ENCODE data around the gene GAPT. TPM values are rescaled to one million over a fixed set of nuclear protein-coding genes. Genes with fewer than 3 reads are reported as not detected.

Gene GAPT
- total RNA-seq, 6 experiments from 2014 or later, result 0.07 to 0.74 (median 0.29) TPM; not detected in 2

GRCh38 chr5:58496488-58496887 is 5.3 kb downstream of the GAPT start:
- Histone ChIP-seq H3K27ac (no peak overlapping the region), H3K9me3 (no peaks in the 10 kb centered on the region), H3K36me3 (no peaks in the 10 kb centered on the region), H3K4me1 (no peaks in the 10 kb centered on the region), H3K4me3 (no peak overlapping the region), H3K27me3 (no peaks in the 10 kb centered on the region)
- peak in 2 of 4 donors; percentile 16 to 36 for TF ChIP-seq CTCF (IDR thresholded peaks at IDR 0.05)
- no peak for TF ChIP-seq POLR2A (IDR thresholded peaks at IDR 0.05)
- 44% methylated on average over 3 of the region's 3 CpGs for WGBS (ENCODE audit: insufficient coverage, low coverage, low lambda C conversion rate, missing lambda C conversion rate)
- DNase-seq, result no peak
- ATAC-seq, result peak in 1 of 4 donors; percentile 35
- intact Hi-C loops (cut with DNase I), result loop anchor here in 1 of 2 donors (10.0 kb wide), 1 partner anchor 318 kb away; no protein-coding TSS in a partner anchor

DNA sequence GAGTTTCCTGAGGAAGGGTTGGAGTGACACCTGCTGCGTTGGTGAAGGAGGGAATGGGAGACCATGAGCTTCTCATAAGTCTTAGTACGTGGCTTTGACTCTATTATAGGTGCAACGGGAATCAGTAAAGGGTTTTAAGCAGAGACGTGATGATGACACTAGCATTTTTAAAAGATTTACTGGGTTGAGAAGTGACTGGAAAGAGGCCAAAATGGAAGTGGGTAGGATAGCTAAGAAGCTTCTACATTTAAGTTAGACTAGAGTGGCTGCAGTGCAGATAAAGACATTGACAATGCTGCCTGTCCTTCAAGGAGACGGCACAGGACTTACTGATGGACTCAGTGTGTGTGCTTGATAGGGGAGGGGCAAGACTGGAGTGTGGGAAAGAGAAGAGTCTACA is 6.2 kb downstream of the GAPT start:
- no peaks in the 10 kb centered on the region for H3K27me3 ChIP-seq
- DNase-seq (no peak), ATAC-seq (no peak)
- H3K4me3 ChIP-seq, result no peak overlapping the region
- TF ChIP-seq POLR2A (IDR thresholded peaks at IDR 0.05), result no peak
- no peaks in the 10 kb centered on the region for H3K4me1 ChIP-seq
- no peaks in the 10 kb centered on the region for H3K36me3 ChIP-seq
- 38% methylated on average over 5 of the region's 5 CpGs for WGBS (ENCODE audit: insufficient coverage, low coverage, low lambda C conversion rate, missing lambda C conversion rate)
- H3K9me3 ChIP-seq, result no peaks in the 10 kb centered on the region
- H3K27ac ChIP-seq, result no peak overlapping the region
- intact Hi-C loops (cut with DNase I), result loop anchor here in 1 of 2 donors (10.0 kb wide), 1 partner anchor 317 kb away; no protein-coding TSS in a partner anchor

DNA sequence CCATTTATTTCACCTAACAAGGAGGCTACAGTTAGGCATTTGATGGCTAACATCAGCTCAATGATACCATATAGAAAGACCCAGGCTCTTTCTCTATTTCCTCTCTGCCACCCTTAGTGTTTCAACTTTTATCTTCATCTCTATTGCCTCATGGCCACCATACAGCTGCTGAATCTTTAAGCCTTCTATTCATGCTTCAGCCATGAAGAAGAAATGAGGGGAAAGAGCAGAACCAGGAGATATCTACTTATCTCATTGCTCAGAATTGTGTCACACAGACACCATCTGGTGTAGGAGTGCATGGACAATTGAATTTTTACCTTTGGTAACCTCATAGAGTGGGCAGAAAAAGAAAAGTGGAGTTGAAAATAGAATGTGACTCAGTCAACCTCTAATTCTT is 6.7 kb downstream of the GAPT start:
- ATAC-seq (no peak), DNase-seq (no peak)
- no peaks in the 10 kb centered on the region for H3K9me3 ChIP-seq
- H3K4me1 ChIP-seq, result no peaks in the 10 kb centered on the region
- H3K36me3 ChIP-seq, result no peaks in the 10 kb centered on the region
- H3K4me3 ChIP-seq, result no peak overlapping the region
- intact Hi-C loops (cut with DNase I), result loop anchor here in 1 of 2 donors (10.0 kb wide), 1 partner anchor 317 kb away; no protein-coding TSS in a partner anchor
- H3K27me3 ChIP-seq, result no peaks in the 10 kb centered on the region
- TF ChIP-seq CTCF (IDR thresholded peaks at IDR 0.05) (no peak), POLR2A (IDR thresholded peaks at IDR 0.05) (no peak)
- no peak overlapping the region for H3K27ac ChIP-seq

DNA sequence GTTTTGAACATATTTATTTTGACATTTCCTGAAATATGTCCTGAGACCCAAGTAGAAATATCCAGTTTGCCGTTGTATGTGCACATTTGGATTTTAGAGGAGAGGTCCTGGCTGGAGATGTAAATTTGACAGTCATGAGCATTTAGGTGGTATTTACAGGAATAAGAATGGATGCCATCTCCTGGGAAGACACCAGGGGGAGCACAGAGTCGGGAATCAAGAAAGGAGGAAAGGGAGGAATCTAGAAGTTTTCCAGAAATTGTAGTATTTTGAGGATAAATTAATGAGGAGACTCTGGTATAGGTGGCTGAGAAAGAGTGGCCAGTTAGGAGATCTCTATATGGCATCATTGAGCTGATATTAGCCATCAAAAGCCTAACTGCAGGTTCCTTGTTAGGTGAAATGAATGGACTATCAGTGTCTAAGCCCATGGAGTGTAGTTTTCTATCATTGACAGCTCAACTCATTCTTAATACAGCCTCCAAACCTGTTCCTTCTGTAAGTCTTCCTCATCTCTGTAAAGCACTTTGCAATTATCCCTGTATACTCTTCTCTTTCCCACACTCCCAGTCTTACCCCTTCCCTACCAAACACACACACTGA is 7.2 kb downstream of the GAPT start:
- intact Hi-C loops (cut with DNase I), result loop anchor here in 1 of 2 donors (10.0 kb wide), 1 partner anchor 316 kb away; no protein-coding TSS in a partner anchor
- H3K27me3 ChIP-seq, result no peaks in the 10 kb centered on the region
- no peak overlapping the region for H3K27ac ChIP-seq
- no peak overlapping the region for H3K4me3 ChIP-seq
- ATAC-seq (peak; percentile 68 to 78 (median 75)), DNase-seq (no peak)
- no peak for TF ChIP-seq POLR2A (IDR thresholded peaks at IDR 0.05)
- peak; percentile 74 to 92 (median 78) for TF ChIP-seq CTCF (IDR thresholded peaks at IDR 0.05)
- no peaks in the 10 kb centered on the region for H3K36me3 ChIP-seq
- no peaks in the 10 kb centered on the region for H3K4me1 ChIP-seq
- no peaks in the 10 kb centered on the region for H3K9me3 ChIP-seq
- WGBS (ENCODE audit: insufficient coverage, low coverage, low lambda C conversion rate, missing lambda C conversion rate), result 8% methylated on average over 2 of the region's 2 CpGs

DNA sequence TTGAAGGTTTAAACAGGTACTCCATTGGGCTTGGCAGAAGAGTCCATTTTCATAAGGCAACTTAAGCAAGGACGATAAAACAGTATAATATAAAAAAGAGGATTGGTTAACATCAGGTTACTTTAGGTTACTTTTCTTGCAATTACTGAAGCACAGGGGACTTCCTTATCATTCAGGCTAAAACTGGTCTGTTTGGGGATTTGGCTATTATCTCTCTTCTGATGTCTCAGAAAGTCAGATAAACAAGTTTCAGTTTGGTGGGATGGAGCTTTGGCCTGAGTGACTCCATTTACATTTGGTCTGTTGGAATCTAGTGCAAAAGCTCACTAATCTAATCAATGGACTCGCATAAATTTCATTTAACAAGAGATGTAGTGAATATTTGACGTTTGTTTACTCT is 8.0 kb downstream of the GAPT start:
- WGBS (ENCODE audit: insufficient coverage, low coverage, low lambda C conversion rate, missing lambda C conversion rate), result 44% methylated on average over 3 of the region's 3 CpGs
- intact Hi-C loops (cut with DNase I), result loop anchor here in 1 of 2 donors (10.0 kb wide), 1 partner anchor 316 kb away; no protein-coding TSS in a partner anchor
- Histone ChIP-seq H3K27me3 (no peaks in the 10 kb centered on the region), H3K4me3 (no peak overlapping the region), H3K36me3 (no peaks in the 10 kb centered on the region), H3K9me3 (no peaks in the 10 kb centered on the region), H3K27ac (no peak overlapping the region), H3K4me1 (no peaks in the 10 kb centered on the region)
- ATAC-seq, result no peak
- DNase-seq, result no peak
- TF ChIP-seq CTCF (IDR thresholded peaks at IDR 0.05) (no peak), POLR2A (IDR thresholded peaks at IDR 0.05) (no peak)
